DND-41 (cell line): ENCODE results near the gene FAM3D.

ENCODE experiments used
- CTCF ChIP-seq: IDR thresholded peaks from 2 replicates; pipeline ENCODE4 v1.5.1; 2012; ENCODE audit warnings: borderline replicate concordance, low read length, moderate library complexity, mild to moderate bottlenecking; ENCODE audit not compliant: poor library complexity, severe bottlenecking; ENCODE audit errors: extremely low read depth
- EZH2 ChIP-seq: IDR thresholded peaks from 3 replicates; pipeline ENCODE4 v1.6.1; 2012; ENCODE audit warnings: borderline replicate concordance, low read depth, mild to moderate bottlenecking, moderate library complexity, low read length, inconsistent platforms; ENCODE audit not compliant: severe bottlenecking

GRCh38 chr3:58683466-58683865 lies 16.9 kb upstream of the FAM3D start:
- no peak for TF ChIP-seq CTCF
- TF ChIP-seq EZH2: no peak
